ENCODE measurements around the gene TTC28.

DNA sequence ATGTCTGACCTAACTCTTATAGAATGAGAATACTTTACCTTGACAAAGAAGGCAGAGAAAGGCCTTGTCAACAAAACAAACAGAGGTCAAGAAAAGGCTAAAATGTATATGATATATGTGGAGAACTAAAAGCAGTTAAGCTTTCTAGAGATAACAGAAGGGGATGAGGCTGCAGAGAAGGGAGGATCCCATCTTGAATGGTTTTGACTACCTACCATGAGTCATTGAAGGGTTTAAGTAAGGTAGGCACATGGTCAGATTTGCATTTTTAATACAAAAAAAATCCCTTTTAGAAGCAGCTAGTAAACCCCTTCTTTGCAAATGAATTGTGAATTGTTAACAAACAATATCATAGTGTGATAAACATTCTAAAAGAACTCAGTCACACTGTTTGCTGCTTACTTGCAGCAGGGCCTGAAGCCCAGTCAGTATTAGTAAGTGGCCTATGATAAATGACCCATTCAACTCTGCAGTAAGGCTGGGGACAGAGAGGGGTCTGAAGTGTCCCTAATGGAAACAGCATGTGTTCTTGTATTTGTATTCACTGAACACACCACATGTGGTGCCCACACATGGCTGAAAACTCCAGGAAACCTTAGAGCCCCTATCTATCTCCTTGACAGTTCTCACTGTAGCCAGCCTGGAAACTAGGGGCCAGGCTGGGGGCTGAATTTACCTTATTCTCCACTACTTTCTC, 431.8 kb downstream of the TTC28 start:
- TF ChIP-seq EZH2 (IDR thresholded peaks at IDR 0.05; ENCODE audit: low read length, missing control alignments) (no peak), CTCF (conservative IDR thresholded peaks at IDR 0.05 in 1 of 2, IDR thresholded peaks at IDR 0.05 in 1 of 2; ENCODE audit: low read depth in 1 of 2, low read length in 2 of 2) (no peak)
